IPS DF 6.9 (cell line): ENCODE results near the gene STAC3.

Experiments used
- DNase-seq: peaks from one replicate; pipeline ENCODE4 v3.0.0-alpha.2; 2013; ENCODE audit warnings: low read depth, low spot score
- H3K27ac ChIP-seq: one replicate; pipeline ENCODE4 v1.5.1; 2013; ENCODE audit warnings: low read length, control low read depth
- H3K27me3 ChIP-seq: 2 replicates; pipeline ENCODE4 v1.6.1; 2013; ENCODE audit warnings: mild to moderate bottlenecking, low read length; ENCODE audit not compliant: control insufficient read depth, insufficient read depth
- H3K36me3 ChIP-seq: 2 replicates; pipeline ENCODE4 v1.6.1; 2013; ENCODE audit warnings: low read length; ENCODE audit not compliant: control insufficient read depth, insufficient read depth
- H3K4me1 ChIP-seq: 2 replicates; pipeline ENCODE4 v1.6.1; 2013; ENCODE audit warnings: low read length; ENCODE audit not compliant: control insufficient read depth, insufficient read depth
- H3K4me3 ChIP-seq: 2 replicates; pipeline ENCODE4 v1.5.1; 2013; ENCODE audit warnings: mild to moderate bottlenecking, low read length
- H3K9me3 ChIP-seq: 2 replicates; pipeline ENCODE4 v1.6.1; 2013; ENCODE audit warnings: low read length, inconsistent platforms; ENCODE audit not compliant: control insufficient read depth, insufficient read depth
- WGBS: extraction: QIAGEN DNeasy Blood & Tissue Kit; methylation state at CpG from one replicate; pipeline ENCODE4 v1.1.7; 2013; ENCODE audit warnings: mixed read lengths, missing lambda C conversion rate; ENCODE audit not compliant: insufficient read length, insufficient coverage; 5-methylcytosine and 5-hydroxymethylcytosine counted together

STAC3 gene

GRCh38 chr12:57255916-57256315 lies 4.9 kb upstream of the STAC3 start:
- Histone ChIP-seq H3K4me3 (no peak overlapping the region), H3K36me3 (peaks cover 3% of the 10 kb centered on the region; the same call in 1 of the 2 replicates), H3K27ac (no peak overlapping the region), H3K27me3 (no peaks in the 10 kb centered on the region), H3K9me3 (no peaks in the 10 kb centered on the region), H3K4me1 (peaks cover 1% of the 10 kb centered on the region; the same call in 1 of the 2 replicates)
- no CpG with 5 or more reads among the region's 6 CpGs for WGBS
- no peak for DNase-seq

- Histone ChIP-seq H3K9me3 (no peaks in the 10 kb centered on the region), H3K27me3 (no peaks in the 10 kb centered on the region), H3K4me3 (no peak overlapping the region), H3K27ac (no peak overlapping the region), H3K4me1 (peaks cover 4% of the 10 kb centered on the region; the same call in 1 of the 2 replicates), H3K36me3 (peaks cover 3% of the 10 kb centered on the region; the same call in 1 of the 2 replicates)
- WGBS = no CpG with 5 or more reads among the region's 14 CpGs
- DNase-seq = no peak
Measured at GRCh38 chr12:57254506-57255280, 3.7 kb upstream of the STAC3 start.

GRCh38 chr12:57250541-57250940 lies 446 bp downstream of the STAC3 start:
- DNase-seq = no peak
- H3K27ac ChIP-seq = no peak overlapping the region
- H3K4me3 ChIP-seq = no peak overlapping the region
- H3K36me3 ChIP-seq = no peaks in the 10 kb centered on the region; the same call in 1 of the 2 replicates
- H3K4me1 ChIP-seq = peaks cover 8% of the 10 kb centered on the region
- no peaks in the 10 kb centered on the region for H3K27me3 ChIP-seq
- 100% methylated on average over 2 of the region's 3 CpGs for WGBS
- H3K9me3 ChIP-seq = no peaks in the 10 kb centered on the region

GRCh38 chr12:57248934-57249742 lies 1.8 kb downstream of the STAC3 start:
- H3K4me3 ChIP-seq = no peak overlapping the region
- no peak for DNase-seq
- no peaks in the 10 kb centered on the region for H3K9me3 ChIP-seq
- no peak overlapping the region for H3K27ac ChIP-seq
- H3K36me3 ChIP-seq = no peaks in the 10 kb centered on the region
- H3K27me3 ChIP-seq = no peaks in the 10 kb centered on the region
- H3K4me1 ChIP-seq = peaks cover 9% of the 10 kb centered on the region
- WGBS = no CpG with 5 or more reads among the region's 7 CpGs

GRCh38 chr12:57247041-57247440 lies 3.9 kb downstream of the STAC3 start:
- H3K4me3 ChIP-seq = no peak overlapping the region
- no peak for DNase-seq
- no CpG with 5 or more reads among the region's 1 CpG for WGBS
- peaks cover 14% of the 10 kb centered on the region for H3K4me1 ChIP-seq
- no peaks in the 10 kb centered on the region for H3K9me3 ChIP-seq
- H3K27me3 ChIP-seq = peaks cover 3% of the 10 kb centered on the region
- H3K36me3 ChIP-seq = no peaks in the 10 kb centered on the region
- no peak overlapping the region for H3K27ac ChIP-seq

- WGBS = no CpG with 5 or more reads among the region's 6 CpGs
Measured at GRCh38 chr12:57244312-57244696, 6.7 kb downstream of the STAC3 start.

DNA sequence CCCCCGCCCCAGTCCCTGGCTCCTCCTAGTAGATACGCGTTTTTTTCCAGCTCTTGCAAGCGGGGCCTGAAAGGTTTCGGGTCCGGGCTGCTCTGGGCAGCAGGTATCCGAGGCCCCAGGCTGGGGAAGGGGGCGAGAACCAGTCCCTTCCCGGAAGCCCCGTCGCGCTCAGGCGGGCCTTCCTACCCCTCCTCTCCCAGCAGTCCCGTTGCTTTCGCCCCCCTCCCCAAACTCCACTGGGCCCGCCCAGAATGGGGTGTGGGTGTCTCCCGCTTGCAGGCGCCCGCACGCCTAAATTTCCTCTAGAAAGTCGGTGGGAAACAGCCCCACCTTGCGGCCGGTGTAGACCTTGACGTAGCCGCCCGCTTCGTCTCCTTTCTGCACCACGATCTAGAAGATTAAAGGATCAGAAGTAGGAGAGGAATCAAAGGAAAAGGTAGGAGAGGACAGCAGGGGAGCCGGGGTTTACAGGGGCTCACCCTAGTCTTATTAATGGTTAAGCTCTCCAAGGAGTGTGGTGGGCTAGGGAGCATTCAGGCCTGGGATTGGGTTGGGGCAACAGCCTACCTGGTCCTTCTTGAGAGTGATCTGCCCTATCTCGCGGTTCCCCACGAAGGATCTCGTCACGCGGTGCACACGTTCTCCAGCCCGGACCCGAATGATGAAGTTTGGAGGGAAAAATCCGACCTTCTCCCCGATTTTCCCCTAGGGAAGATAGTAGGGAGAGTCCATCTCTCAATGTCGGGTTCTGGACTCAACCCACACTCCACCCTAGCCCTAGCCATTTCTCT lies 7.3 kb downstream of the STAC3 start:
- Histone ChIP-seq H3K27me3 (peaks cover 32% of the 10 kb centered on the region), H3K27ac (no peak overlapping the region)
- no CpG with 5 or more reads among the region's 41 CpGs for WGBS

More at GRCh38 chr12:57244312-57244696, 6.7 kb downstream of the STAC3 start:
- no peak for DNase-seq
- H3K4me3 ChIP-seq = no peak overlapping the region
- no peaks in the 10 kb centered on the region for H3K36me3 ChIP-seq
- H3K27ac ChIP-seq = no peak overlapping the region
- H3K4me1 ChIP-seq = peaks cover 13% of the 10 kb centered on the region
- H3K27me3 ChIP-seq = peaks cover 31% of the 10 kb centered on the region
- no peaks in the 10 kb centered on the region for H3K9me3 ChIP-seq

DNA sequence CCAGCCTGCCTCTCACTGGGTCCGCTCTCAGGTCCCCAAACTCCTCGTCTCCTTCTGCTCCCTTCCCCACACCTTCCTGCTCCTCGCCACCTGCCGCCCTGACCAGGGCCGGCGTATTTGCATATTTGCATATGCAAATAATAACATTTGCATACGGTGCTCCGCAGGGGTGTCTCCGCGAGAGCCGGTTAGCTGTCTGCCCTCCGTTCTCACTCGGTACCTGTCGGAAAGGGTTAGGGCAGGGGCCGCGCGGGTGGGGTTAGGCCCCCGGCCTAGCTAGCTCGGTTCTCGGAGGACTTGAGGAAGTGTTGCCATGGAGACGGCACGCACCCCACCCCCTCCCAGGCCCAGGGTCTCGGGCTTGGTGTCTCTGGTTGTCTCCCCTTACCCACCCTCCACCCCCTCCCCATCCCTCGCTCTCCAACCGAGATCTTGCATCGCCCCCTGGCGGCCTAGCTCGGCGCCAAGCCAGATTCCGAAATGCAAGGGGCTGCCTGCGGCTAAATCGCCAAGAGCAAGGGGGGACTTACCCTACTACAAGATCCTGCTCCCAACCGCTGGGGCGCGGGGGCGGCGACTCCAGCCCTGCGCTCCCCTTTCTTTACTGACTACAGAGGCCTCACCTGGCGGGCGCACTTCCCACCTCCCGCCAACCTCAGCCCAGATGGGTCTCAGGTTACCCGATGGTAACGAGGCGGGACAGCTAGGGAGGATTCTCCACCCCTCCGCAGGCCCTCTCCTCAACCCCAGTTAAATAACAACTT lies 8.1 kb downstream of the STAC3 start:
- Histone ChIP-seq H3K36me3 (no peaks in the 10 kb centered on the region), H3K27ac (no peak overlapping the region), H3K4me1 (peaks cover 12% of the 10 kb centered on the region), H3K27me3 (peaks cover 35% of the 10 kb centered on the region), H3K9me3 (no peaks in the 10 kb centered on the region), H3K4me3 (peak overlapping the region; percentile 38; the same call in 1 of the 2 replicates)
- no CpG with 5 or more reads among the region's 45 CpGs for WGBS
- no peak for DNase-seq

More for the DNA sequence above, 7.3 kb downstream of the STAC3 start:
- H3K36me3 ChIP-seq = no peaks in the 10 kb centered on the region
- peaks cover 13% of the 10 kb centered on the region for H3K4me1 ChIP-seq
- peak overlapping the region; percentile 38; the same call in 1 of the 2 replicates for H3K4me3 ChIP-seq
- H3K9me3 ChIP-seq = no peaks in the 10 kb centered on the region
- no peak for DNase-seq

DNA sequence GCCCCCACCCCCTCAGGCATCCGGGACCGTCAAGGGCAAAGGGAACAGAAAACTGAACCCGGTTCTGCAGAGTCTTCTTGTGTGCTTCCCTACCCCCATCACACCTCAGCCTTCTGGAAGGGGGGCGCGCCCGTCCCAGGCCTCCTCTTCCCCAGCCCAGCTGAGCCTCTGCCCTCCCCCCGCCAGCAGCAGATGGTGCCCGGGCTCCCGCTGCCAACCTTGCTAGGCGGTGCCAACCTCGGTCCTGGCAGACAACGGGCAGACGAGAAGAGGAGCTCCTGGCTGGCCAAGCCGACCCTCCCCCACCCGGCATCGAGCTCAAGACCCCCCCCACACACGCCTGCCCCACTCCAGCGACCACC lies 8.7 kb downstream of the STAC3 start:
- Histone ChIP-seq H3K4me3 (peak overlapping the region; percentile 38; the same call in 1 of the 2 replicates), H3K27ac (no peak overlapping the region), H3K36me3 (no peaks in the 10 kb centered on the region), H3K9me3 (no peaks in the 10 kb centered on the region), H3K4me1 (peaks cover 16% of the 10 kb centered on the region), H3K27me3 (peaks cover 41% of the 10 kb centered on the region)
- DNase-seq = no peak
- WGBS = no CpG with 5 or more reads among the region's 18 CpGs
